ENCODE data around the gene NCKIPSD. TPM values are rescaled to one million over a fixed set of nuclear protein-coding genes. Genes with fewer than 3 reads are reported as not detected.

NCKIPSD gene
- total RNA-seq, 3 donors from 2014 or later (not counting 1 experiment from before 2014, with no cell fraction given), result 12.2 to 14.1 (median 12.8) TPM

DNA sequence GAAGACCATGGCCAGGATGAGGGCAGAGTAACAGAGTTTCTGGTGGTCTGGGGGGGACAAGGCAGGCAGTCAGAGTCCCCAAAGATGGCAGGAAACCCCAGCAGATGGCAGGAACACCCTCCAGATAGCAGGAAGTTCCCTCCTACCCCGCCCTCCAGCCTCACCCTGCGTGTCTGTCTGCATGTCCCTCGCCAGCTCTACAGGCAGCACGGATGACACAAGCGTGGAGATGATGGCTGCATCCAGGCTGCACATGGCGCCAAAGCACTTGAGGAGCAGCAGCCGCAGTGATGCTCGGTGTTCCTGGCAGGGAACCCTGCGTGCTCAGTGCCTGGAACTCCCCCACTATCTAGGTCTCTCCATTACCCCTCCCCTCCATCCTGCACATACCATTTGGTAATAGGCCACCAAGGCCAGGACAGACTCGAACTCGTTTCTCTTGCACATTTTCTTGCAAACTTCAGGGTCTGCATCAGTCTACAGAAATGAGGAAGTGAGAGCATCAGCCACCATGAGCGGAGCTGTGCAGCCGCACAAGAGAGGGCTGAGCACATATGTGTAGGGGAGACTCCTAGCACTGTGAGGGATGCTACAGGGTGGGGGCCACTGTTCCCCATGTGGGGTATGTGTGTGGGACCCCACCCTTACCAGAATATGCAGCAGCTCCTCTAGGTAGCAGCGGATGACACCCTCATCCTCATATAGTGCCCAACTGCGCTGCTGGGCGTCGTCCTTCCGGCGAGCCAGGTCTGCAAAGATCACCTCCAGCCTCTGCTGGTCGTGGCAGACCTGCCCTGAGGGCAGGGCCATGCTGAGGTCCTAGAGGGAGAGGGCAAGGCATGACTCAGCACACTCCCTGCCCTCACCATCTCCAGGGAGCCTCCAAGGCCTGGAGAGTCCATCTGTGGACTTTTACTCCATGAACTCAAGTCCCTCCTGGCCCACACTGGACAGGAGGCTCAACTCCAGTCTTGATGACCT is 6.0 kb downstream of the NCKIPSD start:
- TF ChIP-seq, protein P1, sequence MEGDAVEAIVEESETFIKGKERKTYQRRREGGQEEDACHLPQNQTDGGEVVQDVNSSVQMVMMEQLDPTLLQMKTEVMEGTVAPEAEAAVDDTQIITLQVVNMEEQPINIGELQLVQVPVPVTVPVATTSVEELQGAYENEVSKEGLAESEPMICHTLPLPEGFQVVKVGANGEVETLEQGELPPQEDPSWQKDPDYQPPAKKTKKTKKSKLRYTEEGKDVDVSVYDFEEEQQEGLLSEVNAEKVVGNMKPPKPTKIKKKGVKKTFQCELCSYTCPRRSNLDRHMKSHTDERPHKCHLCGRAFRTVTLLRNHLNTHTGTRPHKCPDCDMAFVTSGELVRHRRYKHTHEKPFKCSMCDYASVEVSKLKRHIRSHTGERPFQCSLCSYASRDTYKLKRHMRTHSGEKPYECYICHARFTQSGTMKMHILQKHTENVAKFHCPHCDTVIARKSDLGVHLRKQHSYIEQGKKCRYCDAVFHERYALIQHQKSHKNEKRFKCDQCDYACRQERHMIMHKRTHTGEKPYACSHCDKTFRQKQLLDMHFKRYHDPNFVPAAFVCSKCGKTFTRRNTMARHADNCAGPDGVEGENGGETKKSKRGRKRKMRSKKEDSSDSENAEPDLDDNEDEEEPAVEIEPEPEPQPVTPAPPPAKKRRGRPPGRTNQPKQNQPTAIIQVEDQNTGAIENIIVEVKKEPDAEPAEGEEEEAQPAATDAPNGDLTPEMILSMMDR (IDR thresholded peaks at IDR 0.05), result no peak
- no peak for ATAC-seq
- no peaks in the 10 kb centered on the region for H3K27me3 Mint-ChIP-seq (ENCODE audit: low read depth in 2 of 2)
- H3K4me3 Mint-ChIP-seq, result no peak overlapping the region
- no peaks in the 10 kb centered on the region for H3K36me3 Mint-ChIP-seq
- Histone ChIP-seq H3K9me3 (ENCODE audit: control insufficient read depth, insufficient read depth, low read length) (no peaks in the 10 kb centered on the region), H3K27me3 (ENCODE audit: control insufficient read depth, insufficient read depth, low read length) (no peaks in the 10 kb centered on the region), H3K4me1 (ENCODE audit: control insufficient read depth, insufficient read depth, low read length) (peaks cover 18% of the 10 kb centered on the region), H3K4me3 (ENCODE audit: low read length) (no peak overlapping the region), H3K36me3 (ENCODE audit: control insufficient read depth, insufficient read depth, low read length) (peaks cover 14% of the 10 kb centered on the region), H3K27ac (ENCODE audit: low read length) (no peak overlapping the region)
- no peak for DNase-seq
- peaks cover 11 to 19% of the 10 kb centered on the region in 2 donors for H3K4me1 Mint-ChIP-seq
- intact Hi-C loops (cut with micrococcal nuclease), result no loop called here
- H3K27ac Mint-ChIP-seq, result no peak overlapping the region
- WGBS (ENCODE audit: insufficient coverage), result 81% methylated on average over 20 of the region's 20 CpGs
- no peaks in the 10 kb centered on the region for H3K9me3 Mint-ChIP-seq

DNA sequence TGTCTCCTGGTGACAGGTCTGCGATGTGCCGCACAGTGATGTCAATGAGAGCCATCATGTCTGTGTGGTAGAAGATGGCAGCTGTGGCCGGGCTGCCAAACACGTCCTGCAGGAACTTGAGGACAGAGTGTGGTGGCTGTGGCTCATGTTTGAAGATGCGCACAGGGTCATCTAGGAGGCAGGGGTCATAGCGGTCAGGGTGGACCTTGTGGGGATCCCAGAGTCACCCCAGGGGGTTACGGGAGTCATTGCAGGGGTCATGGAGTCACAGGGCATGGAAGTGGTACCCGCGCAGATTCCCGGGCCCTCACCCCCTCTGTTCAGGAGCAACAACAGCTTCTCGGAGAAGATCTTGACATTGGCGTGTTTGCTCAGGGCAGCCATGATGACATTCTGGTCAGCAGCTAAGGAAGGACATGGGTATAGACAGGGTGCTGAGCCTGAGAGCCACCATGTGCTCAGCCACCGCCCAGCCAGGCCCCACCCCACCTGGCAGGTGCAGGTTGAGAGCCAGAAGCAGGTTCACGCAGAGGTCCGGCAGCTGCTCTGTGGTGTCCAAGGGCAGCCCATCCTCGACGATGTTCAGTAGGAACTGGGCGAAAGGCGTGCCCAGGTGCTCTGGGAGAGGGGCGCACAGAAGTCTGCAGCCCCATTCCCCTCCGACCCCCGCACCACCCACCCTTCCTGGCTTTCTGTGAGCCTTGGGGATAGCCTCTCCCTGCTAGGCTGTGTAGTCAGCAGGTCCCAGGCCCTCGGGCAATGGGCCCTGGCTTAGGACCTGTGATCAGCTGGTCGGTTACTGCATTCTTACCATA is 6.9 kb downstream of the NCKIPSD start:
- H3K27ac ChIP-seq (ENCODE audit: low read length), result no peak overlapping the region
- no peaks in the 10 kb centered on the region for H3K27me3 Mint-ChIP-seq (ENCODE audit: low read depth in 2 of 2)
- DNase-seq (no peak), ATAC-seq (no peak)
- no peak overlapping the region for H3K4me3 Mint-ChIP-seq
- no peaks in the 10 kb centered on the region for H3K27me3 ChIP-seq (ENCODE audit: control insufficient read depth, insufficient read depth, low read length)
- no peaks in the 10 kb centered on the region for H3K9me3 Mint-ChIP-seq
- 94% methylated on average over 24 of the region's 24 CpGs for WGBS (ENCODE audit: insufficient coverage)
- no peaks in the 10 kb centered on the region for H3K9me3 ChIP-seq (ENCODE audit: control insufficient read depth, insufficient read depth, low read length)
- peaks cover 10% of the 10 kb centered on the region for H3K4me1 ChIP-seq (ENCODE audit: control insufficient read depth, insufficient read depth, low read length)
- peaks cover 14% of the 10 kb centered on the region for H3K36me3 ChIP-seq (ENCODE audit: control insufficient read depth, insufficient read depth, low read length)
- no peak overlapping the region for H3K4me3 ChIP-seq (ENCODE audit: low read length)
- H3K4me1 Mint-ChIP-seq, result peaks cover 2 to 9% of the 10 kb centered on the region in 2 donors
- H3K36me3 Mint-ChIP-seq, result no peaks in the 10 kb centered on the region
- H3K27ac Mint-ChIP-seq, result no peak overlapping the region
- intact Hi-C loops (cut with micrococcal nuclease), result no loop called here
- TF ChIP-seq, protein P1 (IDR thresholded peaks at IDR 0.05), result no peak

DNA sequence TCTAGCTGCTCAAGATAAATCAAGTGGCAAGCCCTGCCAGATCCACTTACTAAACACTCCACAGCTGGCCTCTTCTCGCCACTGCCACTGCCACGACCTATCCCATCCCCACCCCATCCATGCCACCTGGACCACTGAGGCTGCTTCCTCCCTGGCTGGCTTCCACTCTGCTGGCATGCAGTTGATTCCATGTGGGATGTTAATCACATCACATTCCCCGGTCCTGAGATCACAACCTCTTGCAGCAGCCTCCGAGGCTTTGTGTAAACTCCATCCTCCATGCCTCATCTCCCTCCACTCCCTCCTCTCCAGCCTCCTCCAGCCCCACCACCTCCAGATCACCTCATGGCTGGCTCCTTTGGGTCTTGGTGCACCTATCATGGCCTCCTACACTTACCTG is 7.7 kb downstream of the NCKIPSD start:
- ATAC-seq (no peak), DNase-seq (no peak)
- Histone ChIP-seq H3K36me3 (ENCODE audit: control insufficient read depth, insufficient read depth, low read length) (peaks cover 14% of the 10 kb centered on the region), H3K27me3 (ENCODE audit: control insufficient read depth, insufficient read depth, low read length) (no peaks in the 10 kb centered on the region), H3K27ac (ENCODE audit: low read length) (no peak overlapping the region), H3K9me3 (ENCODE audit: control insufficient read depth, insufficient read depth, low read length) (no peaks in the 10 kb centered on the region), H3K4me1 (ENCODE audit: control insufficient read depth, insufficient read depth, low read length) (peaks cover 10% of the 10 kb centered on the region), H3K4me3 (ENCODE audit: low read length) (no peak overlapping the region)
- WGBS (ENCODE audit: insufficient coverage), result 89% methylated on average over 4 of the region's 4 CpGs
- H3K4me1 Mint-ChIP-seq, result peaks cover 0 to 7% of the 10 kb centered on the region in 2 donors
- H3K36me3 Mint-ChIP-seq, result no peaks in the 10 kb centered on the region
- H3K4me3 Mint-ChIP-seq, result no peak overlapping the region
- no peak overlapping the region for H3K27ac Mint-ChIP-seq
- no peaks in the 10 kb centered on the region for H3K27me3 Mint-ChIP-seq (ENCODE audit: low read depth in 2 of 2)
- H3K9me3 Mint-ChIP-seq, result no peaks in the 10 kb centered on the region
- TF ChIP-seq, protein P1 (IDR thresholded peaks at IDR 0.05), result no peak
- intact Hi-C loops (cut with micrococcal nuclease), result no loop called here
